Adrenal gland (tissue), 5 donors: ENCODE data around the gene USP6.

ENCODE experiments used
- CTCF ChIP-seq, 6 experiments: fragments of 450-650 bp in 4 of 6; fragments of 200-600 bp in 2 of 6; sonication (generic) in 1 of 6; IDR thresholded peaks; 1 replicate in 5 of 6; 2 replicates in 1 of 6; pipeline versions ENCODE4 v1.5.1 to v1.8.0; 2016 to 2021; ENCODE audit warnings: antibody characterized with exemption in 6 of 6, mild to moderate bottlenecking in 2 of 6, moderate library complexity in 1 of 6
- POLR2A ChIP-seq, 2 donors: fragments of 450-650 bp; IDR thresholded peaks; one replicate each; pipeline ENCODE4 v1.6.1; 2017; ENCODE audit warnings: antibody characterized with exemption in 2 of 2, mild to moderate bottlenecking in 2 of 2, moderate library complexity in 1 of 2
- donor health status: DM: no; HTN: no; CAD: no.

- TF ChIP-seq CTCF (IDR thresholded peaks at IDR 0.05) (no peak), POLR2A (IDR thresholded peaks at IDR 0.05) (no peak)
Observed at GRCh38 chr17:5194346-5194745, 78.5 kb downstream of the USP6 start.
